Bronchial epithelial cell (primary cell): ENCODE measurements around the gene EPHB2. TPM values are rescaled to one million over a fixed set of nuclear protein-coding genes. Genes with fewer than 3 reads are reported as not detected.

ENCODE experiments used
- DNase-seq: peaks from one replicate; pipeline ENCODE4 v3.0.0-alpha.2; 2010; ENCODE audit warnings: low read depth
- FAIRE-seq: peaks from 2 replicates; lab custom pipeline; 2011; peaks lifted over from hg19 to GRCh38; lab: Jason Lieb, UNC
- H3K27me3 ChIP-seq: 2 replicates; pipeline ENCODE4 v1.5.1; 2011; ENCODE audit warnings: low read length; ENCODE audit not compliant: control insufficient read depth, insufficient read depth
- H3K36me3 ChIP-seq: 2 replicates; pipeline ENCODE4 v1.5.1; 2011; ENCODE audit warnings: low read length; ENCODE audit not compliant: control insufficient read depth, insufficient read depth
- H3K4me3 ChIP-seq: 2 replicates; pipeline ENCODE4 v1.5.1; 2011; ENCODE audit warnings: mild to moderate bottlenecking, low read depth, low read length, control low read depth
- CTCF ChIP-seq: IDR thresholded peaks from 2 replicates; pipeline ENCODE4 v1.5.1; 2011; ENCODE audit warnings: mild to moderate bottlenecking, moderate library complexity, low read length, control low read depth, inconsistent platforms; ENCODE audit not compliant: insufficient read depth, severe bottlenecking
- total RNA-seq: library from RNA; depleted of rRNA; stranded (reverse); fragments of >200 nt; gene quantifications from 2 replicates; pipeline ENCODE4 v1.2.1, GENCODE V29; 2014

Gene EPHB2
- total RNA-seq, 1 donor from 2014 or later: 10.0 TPM

DNA sequence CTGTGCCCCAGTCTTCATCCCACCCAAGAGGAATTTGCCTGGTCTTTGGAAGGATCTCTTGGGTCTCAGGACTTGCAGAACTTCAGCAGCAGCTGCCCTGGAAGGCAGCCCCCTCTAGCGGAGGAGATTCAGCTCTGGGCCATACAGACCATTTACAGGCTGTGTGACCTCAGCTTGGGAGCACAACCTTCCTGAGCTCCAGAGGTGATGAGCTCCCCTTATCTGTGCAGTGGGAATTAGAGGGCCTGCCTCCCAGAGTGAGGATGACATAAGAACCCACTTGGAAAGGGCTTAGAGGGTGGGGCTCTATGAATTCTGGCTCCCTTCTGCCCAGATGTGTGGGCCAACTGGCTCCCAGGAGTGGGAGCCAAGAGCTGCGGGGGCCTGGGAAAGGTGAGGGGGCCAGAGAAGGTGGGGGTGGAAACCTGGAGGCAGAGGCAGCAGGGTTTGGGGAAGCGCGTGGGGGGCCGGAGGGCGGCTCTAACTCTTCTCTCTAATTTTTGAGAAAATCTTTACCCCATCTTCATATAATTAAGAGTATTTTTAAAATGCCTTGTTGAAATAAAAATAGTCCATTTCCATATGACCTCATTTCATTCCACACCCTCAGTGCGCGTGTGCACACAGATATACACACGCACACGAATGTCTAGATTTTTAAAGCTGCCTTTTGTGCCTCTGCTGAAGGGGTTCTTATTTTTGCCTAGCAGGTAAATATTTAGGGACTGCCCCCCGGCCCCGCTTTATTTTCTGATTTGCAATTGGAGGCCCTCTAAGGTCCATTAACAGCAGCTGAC, 21.5 kb downstream of the EPHB2 start:
- TF ChIP-seq CTCF: peak; percentile 30
- Histone ChIP-seq H3K36me3 (no peaks in the 10 kb centered on the region), H3K4me3 (no peak overlapping the region), H3K27me3 (no peaks in the 10 kb centered on the region)
- no peak for FAIRE-seq
- no peak for DNase-seq

- Histone ChIP-seq H3K36me3 (no peaks in the 10 kb centered on the region), H3K27me3 (no peaks in the 10 kb centered on the region)
- FAIRE-seq: peak; percentile 36
Measured at GRCh38 chr1:22733643-22734042, 23.0 kb downstream of the EPHB2 start.

GRCh38 chr1:22736501-22737080, 26.0 kb downstream of the EPHB2 start:
- H3K27me3 ChIP-seq: no peaks in the 10 kb centered on the region
- FAIRE-seq (no peak), DNase-seq (no peak)
- no peak overlapping the region for H3K4me3 ChIP-seq
- H3K36me3 ChIP-seq: no peaks in the 10 kb centered on the region
- no peak for TF ChIP-seq CTCF

More at GRCh38 chr1:22733643-22734042, 23.0 kb downstream of the EPHB2 start:
- TF ChIP-seq CTCF: no peak
- no peak for DNase-seq
- H3K4me3 ChIP-seq: no peak overlapping the region

GRCh38 chr1:22737374-22738068, 26.9 kb downstream of the EPHB2 start:
- Histone ChIP-seq H3K4me3 (no peak overlapping the region), H3K36me3 (no peaks in the 10 kb centered on the region), H3K27me3 (no peaks in the 10 kb centered on the region)
- no peak for FAIRE-seq
- TF ChIP-seq CTCF: no peak
- DNase-seq: no peak

- Histone ChIP-seq H3K36me3 (no peaks in the 10 kb centered on the region), H3K4me3 (no peak overlapping the region), H3K27me3 (no peaks in the 10 kb centered on the region)
- FAIRE-seq: no peak
- TF ChIP-seq CTCF: no peak
- no peak for DNase-seq
Measured at GRCh38 chr1:22738069-22738435, 27.4 kb downstream of the EPHB2 start.
